WERI-Rb-1 (cell line): ENCODE data around the gene PHC2.

ENCODE experiments used
- DNase-seq: peaks from one replicate; pipeline ENCODE4 v3.0.0-alpha.2; 2020
- H3K27ac ChIP-seq: fragments of 250-450 bp; sonication (Bioruptor Pico); 2 replicates; pipeline ENCODE4 v1.5.1; 2020; ENCODE audit warnings: mild to moderate bottlenecking, moderate library complexity
- H3K27me3 ChIP-seq: fragments of 250-450 bp; sonication (Bioruptor Pico); 2 replicates; pipeline ENCODE4 v1.5.1; 2021; ENCODE audit warnings: mild to moderate bottlenecking, low read depth, moderate library complexity; ENCODE audit not compliant: insufficient read depth, severe bottlenecking
- H3K36me3 ChIP-seq: fragments of 250-450 bp; sonication (Bioruptor Pico); 2 replicates; pipeline ENCODE4 v1.5.1; 2020; ENCODE audit warnings: mild to moderate bottlenecking, moderate library complexity
- H3K4me3 ChIP-seq: 2 replicates; pipeline ENCODE4 v1.5.1; 2011; ENCODE audit warnings: low read depth, mild to moderate bottlenecking, control low read depth, low read length
- H3K9me3 ChIP-seq: fragments of 250-450 bp; sonication (Bioruptor Pico); 2 replicates; pipeline ENCODE4 v1.5.1; 2021; ENCODE audit warnings: mild to moderate bottlenecking, moderate library complexity; ENCODE audit not compliant: severe bottlenecking
- CTCF ChIP-seq: IDR thresholded peaks from 2 replicates; pipeline ENCODE4 v1.5.1; 2011; ENCODE audit warnings: low read depth, mild to moderate bottlenecking, control low read depth, inconsistent platforms, low read length

The PHC2 gene

DNA sequence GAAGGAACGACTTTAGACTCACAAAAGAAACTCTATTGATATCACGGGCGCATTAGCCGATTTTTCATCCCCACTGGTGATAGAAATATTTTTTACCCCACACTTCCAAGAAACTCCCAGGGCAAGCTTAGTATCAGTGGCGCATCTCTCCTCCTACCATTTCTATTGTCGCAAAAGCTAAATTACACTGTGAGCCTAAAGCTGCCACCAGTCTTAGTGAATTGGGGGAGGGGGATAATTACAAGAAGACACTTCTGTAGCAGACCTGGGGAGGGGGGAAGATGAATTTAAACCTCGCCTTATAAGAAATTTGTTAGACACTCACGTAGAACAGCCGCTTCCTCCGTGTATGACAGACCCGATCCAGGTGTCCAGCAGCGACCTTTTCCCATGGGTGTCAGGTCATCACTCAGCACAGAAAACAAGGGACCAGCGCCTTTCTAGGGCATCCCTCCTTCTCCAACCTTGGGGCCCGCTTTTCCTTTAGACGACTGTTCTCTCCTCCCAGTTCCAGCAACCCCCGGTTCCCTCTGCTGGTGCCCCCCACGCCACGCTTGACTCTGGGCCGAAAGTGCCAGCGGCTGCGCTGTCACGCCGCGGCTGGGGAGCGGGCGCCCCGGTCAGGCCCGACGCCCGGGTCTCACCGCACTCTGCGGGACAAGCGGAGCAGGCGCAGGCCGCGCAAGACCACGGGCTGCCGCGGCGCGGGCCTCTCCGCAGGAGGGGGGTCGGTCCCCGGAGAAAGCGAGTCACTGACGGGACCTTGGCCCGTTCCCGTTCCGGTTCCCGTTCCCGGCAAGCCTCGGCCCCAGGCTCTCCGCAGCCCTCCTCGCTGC, 821 bp downstream of the PHC2 start:
- 0 out of 2 replicates have a peak overlapping the region, but pooled peaks have one; percentile 14 for H3K27ac ChIP-seq
- peaks cover 5% of the 10 kb centered on the region for H3K9me3 ChIP-seq
- H3K27me3 ChIP-seq = no peaks in the 10 kb centered on the region
- TF ChIP-seq CTCF = no peak
- H3K36me3 ChIP-seq = peaks cover 7% of the 10 kb centered on the region; the same call in 1 of the 2 replicates
- H3K4me3 ChIP-seq = peak overlapping the region; percentile 58
- DNase-seq = no peak

GRCh38 chr1:33429332-33429731, 1.6 kb downstream of the PHC2 start:
- H3K27me3 ChIP-seq = no peaks in the 10 kb centered on the region
- DNase-seq = no peak
- no peak for TF ChIP-seq CTCF
- H3K27ac ChIP-seq = no peak overlapping the region
- peaks cover 7% of the 10 kb centered on the region; the same call in 1 of the 2 replicates for H3K36me3 ChIP-seq
- peaks cover 5% of the 10 kb centered on the region for H3K9me3 ChIP-seq
- H3K4me3 ChIP-seq = peak overlapping the region; percentile 58

DNA sequence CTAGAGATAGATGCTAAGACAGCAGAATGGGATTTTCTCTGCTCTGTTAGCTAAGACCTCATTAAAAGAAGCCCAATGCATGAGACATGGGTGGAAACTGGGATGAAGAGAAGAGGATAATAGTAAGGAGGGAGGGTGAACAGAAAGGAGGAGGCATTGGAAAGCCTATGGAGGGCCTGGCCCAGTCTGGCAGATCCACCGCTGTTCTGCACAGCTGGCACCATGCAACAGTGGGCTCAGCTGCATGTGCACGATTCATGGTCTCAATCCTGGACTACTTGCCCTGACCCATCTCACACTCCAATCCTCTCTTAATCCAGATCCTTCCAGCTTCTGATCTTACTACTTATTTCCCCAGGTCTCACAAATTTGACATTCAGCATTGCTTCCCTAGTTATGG, 2.2 kb downstream of the PHC2 start:
- no peak overlapping the region for H3K4me3 ChIP-seq
- H3K9me3 ChIP-seq = peaks cover 5% of the 10 kb centered on the region
- H3K27me3 ChIP-seq = no peaks in the 10 kb centered on the region
- TF ChIP-seq CTCF = no peak
- no peak overlapping the region for H3K27ac ChIP-seq
- peaks cover 7% of the 10 kb centered on the region; the same call in 1 of the 2 replicates for H3K36me3 ChIP-seq
- DNase-seq = peak; percentile 54

DNA sequence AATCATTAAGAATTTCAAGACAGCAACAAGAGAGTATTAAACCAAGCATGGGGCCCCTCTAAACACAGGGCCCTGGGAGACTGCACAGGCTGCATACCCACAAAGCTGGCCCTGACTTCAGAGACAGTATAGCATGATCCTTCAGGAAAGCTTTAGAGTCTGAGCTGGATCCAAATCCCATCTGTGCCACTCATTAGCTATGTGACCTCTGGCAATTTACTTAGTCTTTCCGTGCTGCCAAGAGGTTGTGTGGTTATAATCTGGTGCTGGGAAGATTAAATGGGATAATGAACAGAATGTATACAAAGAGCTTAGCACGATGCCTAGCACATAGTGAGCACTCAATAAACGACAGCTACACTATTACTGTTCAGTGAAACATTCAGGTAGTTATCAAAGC, 4.0 kb downstream of the PHC2 start:
- H3K27ac ChIP-seq = no peak overlapping the region
- no peak for TF ChIP-seq CTCF
- peaks cover 7% of the 10 kb centered on the region for H3K36me3 ChIP-seq
- H3K9me3 ChIP-seq = peaks cover 5% of the 10 kb centered on the region
- DNase-seq = peak; percentile 68
- no peak overlapping the region for H3K4me3 ChIP-seq
- no peaks in the 10 kb centered on the region for H3K27me3 ChIP-seq

- H3K4me3 ChIP-seq = no peak overlapping the region
- peaks cover 5% of the 10 kb centered on the region for H3K9me3 ChIP-seq
- TF ChIP-seq CTCF = no peak
- peaks cover 7% of the 10 kb centered on the region for H3K36me3 ChIP-seq
- no peak for DNase-seq
- no peaks in the 10 kb centered on the region for H3K27me3 ChIP-seq
- H3K27ac ChIP-seq = no peak overlapping the region
Observed at GRCh38 chr1:33425900-33426299, 5.0 kb downstream of the PHC2 start.
